NOMO-1 treated with dmso at 0.1 percent for 144 hours (cell line): ENCODE data around the gene CSMD2.
"Not testable (repeated sequence)": the region's sequence is repeated elsewhere in the genome, so short reads cannot be mapped to it uniquely, and the experiment has no call there.

Experiments
- DNase-seq: peaks from one replicate; lab custom pipeline; 2025; ENCODE audit not compliant: unreplicated experiment; lab: John Stamatoyannopoulos, UW

Gene CSMD2

DNA sequence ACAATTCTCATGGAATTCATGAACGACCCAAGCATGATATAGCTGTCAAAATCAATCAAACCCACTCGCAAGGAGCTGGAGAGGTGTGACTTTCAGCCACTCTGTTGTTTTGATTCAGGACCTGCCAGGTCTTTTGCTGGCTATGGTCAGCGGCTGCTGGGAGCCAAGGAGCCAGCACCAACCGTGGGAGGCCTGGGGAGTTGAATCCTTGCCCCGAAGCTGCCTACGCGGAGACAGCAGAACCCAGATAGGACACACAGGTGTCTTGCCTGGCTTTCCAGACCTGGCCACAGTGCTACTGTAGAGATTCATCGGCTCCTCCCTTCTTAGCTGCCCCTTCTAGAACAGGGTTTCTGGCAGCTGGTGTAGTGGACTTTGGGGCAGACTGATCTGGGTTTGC lies 649.9 kb downstream of the CSMD2 start:
- no peak for DNase-seq

DNA sequence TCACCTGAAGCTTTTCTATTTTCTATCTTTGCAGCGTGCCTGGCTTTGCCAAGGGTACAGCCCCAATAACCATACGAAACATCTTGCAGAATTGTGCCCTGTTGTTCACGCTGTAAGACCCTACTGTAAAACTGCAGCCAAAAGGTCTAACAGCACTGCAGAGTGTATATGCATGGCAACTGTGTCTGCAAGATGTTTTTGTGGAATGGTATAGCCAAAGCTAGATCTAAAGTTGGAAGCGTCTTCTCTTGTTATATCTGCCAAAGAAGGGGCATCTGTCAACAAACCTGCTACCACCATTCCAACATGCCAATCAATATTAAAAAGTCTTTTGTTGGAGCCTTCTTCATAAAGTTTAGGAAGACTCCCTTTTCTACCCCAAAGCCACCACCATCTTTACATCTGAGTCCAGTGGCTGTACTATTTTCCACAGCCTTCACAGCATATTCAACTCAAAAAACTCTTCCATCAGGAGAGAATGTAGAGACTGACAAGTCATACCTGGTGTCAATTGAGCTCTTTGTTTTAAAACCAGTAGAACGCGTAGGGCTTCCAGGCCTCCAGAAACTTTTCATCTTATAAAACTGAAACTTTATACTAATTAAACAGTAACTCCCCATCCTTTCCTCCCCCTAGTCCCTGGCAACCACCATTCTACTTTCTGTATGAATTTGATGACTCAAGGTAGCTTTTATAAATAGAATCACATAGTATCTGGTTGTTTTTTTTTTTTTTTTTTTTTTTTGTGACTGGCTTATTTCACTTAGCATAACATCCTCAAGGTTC lies 652.6 kb downstream of the CSMD2 start:
- DNase-seq: no peak

DNA sequence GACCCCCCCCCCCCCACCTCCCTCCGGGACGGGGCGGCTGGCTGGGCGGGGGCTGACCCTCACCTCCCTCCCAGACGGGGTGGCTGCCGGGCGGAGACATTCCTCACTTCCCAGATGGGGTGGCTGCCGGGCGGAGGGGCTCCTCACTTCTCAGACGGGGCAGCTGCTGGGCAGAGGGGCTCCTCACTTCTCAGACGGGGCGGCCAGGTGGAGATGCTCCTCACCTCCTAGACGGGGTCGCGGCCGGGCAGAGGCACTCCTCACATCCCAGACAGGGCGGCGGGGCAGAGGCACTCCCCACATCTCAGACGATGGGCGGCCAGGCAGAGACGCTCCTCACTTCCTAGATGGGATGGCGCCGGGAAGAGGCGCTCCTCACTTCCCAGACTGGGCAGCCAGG lies 655.8 kb downstream of the CSMD2 start:
- not testable (repeated sequence) for DNase-seq

DNA sequence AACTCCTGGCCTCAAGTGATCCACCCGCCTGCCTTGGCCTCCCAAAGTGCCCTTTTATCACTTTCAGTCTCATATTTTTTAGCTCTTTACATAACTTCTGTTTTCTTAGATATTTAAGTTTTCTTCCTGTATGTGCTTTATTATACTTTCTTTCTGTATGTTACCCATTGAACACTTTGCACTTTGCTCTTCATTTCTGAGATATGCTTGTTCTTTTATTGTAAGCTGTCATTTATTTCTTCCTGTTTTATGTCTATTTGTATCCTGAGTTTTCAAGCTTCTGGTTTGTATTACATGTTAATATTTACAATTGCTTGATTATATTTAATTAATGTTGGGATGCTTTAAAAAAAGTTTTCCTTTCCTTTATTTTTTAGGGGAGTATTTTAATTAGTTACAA lies 656.9 kb downstream of the CSMD2 start:
- no peak for DNase-seq

DNA sequence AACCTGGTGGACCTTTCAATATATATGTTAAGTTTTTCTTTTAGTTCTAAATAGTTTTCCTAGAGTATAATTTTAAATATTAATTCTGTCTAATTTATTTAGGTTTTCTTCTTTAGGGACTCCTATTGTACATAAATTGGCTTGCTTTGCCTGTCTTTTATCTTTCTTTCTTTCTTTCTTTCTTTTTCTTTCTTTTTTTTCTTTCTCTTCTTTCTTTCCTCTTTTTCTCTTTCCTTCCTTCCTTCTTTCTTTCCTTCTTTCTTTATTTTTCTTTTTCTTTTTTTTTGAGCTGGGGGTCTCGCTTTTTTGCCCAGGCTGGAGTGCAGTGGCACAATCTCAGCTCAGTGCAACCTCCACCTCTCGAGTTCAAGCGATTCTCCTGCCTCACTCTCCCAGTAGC lies 657.4 kb downstream of the CSMD2 start:
- DNase-seq: no peak

DNA sequence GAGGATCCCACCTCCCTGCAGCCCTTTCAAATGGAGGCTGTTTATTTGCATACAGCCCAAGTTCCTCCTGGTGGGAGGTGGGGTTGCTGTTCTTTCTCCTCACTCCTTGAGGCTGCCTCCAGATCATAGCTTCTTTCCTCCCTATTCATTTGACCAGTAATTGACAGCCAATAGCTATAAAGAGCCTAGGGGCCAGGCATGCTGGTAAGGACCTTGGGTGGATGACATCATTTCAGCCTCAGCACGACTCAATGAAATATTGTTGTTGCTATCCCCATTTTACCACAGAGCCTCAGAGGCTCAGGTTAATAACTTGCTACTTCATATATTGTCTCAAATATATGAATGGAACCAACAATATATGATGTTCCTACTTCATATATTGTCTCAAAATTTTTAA lies 661.5 kb downstream of the CSMD2 start:
- DNase-seq: no peak

DNA sequence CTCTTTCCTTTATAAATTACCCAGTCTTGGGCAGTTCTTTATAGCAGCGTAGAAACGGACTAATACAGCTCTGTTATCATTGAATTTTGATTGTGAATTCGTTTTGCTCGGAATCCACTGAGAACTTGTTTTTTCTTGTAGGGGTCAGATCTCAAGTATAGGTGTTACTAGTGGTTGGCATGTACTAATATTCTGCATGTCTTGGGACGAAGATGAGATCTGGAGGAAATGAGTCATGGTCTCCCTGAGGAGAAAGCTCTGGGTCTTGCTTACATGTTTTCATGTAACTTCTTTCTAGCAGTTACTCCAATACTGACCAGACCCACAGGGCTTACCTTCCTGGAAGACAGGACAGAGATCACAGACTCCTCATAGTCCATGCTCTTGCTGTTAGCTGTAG lies 662.3 kb downstream of the CSMD2 start:
- DNase-seq: no peak

DNA sequence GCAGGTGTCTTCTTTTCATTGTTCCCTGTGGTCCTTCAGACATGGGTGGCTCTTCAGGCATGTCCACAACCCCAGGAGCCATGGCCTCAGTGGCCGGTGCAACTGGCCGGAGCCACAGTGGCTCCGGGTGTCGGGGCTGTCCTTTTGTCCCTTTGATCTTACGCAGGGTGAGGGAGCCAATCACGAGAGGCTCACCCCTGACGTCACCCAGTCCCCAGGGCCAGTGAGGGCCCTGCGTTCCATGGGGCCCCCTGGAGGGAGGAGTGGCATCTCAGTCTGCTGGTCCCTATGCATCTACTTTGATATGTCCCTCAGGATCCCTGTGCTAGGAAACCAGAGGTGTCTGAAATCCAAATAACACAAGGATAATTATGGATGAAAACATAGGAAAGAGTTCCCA lies 663.3 kb downstream of the CSMD2 start:
- no peak for DNase-seq

DNA sequence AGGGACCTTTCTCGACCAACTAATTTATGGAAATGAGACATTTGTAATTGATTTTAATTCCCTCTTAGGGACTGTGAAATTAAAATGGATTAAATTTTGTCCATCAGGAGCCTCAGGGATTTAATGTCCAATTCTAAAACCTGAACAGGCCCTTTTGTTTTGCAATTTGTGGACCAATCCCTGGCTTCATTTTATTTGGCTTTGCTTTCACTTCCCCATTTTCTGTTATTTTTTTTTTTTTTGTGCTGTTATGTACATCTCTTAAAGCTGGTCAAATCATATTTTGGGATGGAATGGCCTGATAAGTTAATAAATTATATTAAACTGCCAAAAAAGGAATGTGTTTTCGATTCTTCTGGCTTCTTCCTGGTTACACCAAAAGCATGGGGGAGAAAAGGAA lies 663.7 kb downstream of the CSMD2 start:
- DNase-seq: peak; percentile 8

DNA sequence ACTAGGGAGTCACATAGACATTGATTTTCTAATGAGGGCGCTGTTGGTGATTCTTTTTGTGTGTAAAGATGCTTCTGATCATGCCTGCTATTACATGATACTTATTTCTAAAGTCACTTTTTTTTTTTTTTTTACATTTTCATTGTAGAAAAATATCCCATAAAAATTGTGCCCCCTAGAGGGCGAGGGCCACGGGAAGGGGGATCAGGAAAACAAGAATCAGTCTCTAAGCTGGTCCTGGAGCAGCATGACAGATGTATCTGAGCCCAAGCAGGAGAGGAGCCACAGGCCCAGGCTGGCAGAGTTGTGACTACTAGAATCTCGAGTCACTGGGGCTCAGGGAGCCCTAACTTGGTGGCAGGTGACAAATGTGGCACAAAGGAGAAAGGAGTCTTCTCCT lies 664.5 kb downstream of the CSMD2 start:
- DNase-seq: no peak

DNA sequence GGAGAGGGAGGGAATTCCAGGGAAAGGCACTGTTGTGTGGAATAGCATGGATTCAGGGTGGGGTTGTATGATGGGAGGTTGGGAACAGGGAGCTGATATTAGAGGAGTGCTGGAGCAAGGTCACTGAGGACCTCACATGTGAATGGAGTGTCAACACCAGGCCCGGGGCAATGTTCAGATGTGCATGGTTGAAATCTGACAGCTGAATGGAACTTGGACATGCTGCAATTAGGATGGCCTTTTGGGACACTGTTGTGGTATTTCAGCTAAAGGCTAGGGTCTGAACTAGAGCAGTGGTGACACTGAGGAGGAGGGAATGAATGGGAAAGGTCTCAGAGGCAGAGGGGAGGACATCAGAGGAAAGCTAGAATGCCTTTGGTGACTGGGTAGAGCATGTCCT lies 667.6 kb downstream of the CSMD2 start:
- DNase-seq: no peak

DNA sequence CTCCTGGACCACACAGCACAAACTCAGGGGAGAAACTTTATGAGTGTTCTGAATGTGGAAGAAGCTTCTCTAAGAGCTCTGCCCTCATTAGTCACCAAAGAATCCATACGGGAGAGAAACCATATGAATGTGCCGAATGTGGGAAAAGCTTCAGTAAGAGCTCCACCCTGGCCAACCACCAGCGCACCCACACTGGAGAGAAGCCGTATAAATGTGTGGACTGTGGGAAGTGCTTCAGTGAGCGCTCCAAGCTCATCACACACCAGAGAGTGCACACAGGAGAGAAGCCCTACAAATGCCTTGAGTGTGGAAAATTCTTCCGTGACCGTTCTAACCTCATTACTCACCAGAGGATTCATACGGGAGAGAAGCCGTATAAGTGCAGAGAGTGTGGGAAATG lies 670.1 kb downstream of the CSMD2 start:
- no peak for DNase-seq

DNA sequence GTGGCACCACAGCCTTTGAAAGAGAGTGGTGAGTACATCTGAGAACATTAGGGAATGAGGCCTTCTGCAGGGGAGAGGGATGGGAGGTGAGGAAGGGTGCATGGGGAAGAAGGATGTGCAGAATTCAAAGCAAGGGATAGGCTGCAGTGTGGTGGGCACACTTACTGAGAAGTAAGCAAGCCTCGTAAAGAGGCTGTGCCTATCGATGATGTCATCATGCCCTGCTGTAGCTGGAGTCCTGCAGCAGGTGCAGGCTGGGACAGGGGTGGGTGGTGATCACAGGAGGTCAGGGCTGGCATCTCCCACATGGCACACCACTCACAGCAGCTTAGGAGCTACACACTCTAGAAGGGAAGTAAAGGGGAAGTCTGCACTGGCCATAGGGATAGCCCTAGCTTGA lies 676.4 kb downstream of the CSMD2 start:
- DNase-seq: no peak

DNA sequence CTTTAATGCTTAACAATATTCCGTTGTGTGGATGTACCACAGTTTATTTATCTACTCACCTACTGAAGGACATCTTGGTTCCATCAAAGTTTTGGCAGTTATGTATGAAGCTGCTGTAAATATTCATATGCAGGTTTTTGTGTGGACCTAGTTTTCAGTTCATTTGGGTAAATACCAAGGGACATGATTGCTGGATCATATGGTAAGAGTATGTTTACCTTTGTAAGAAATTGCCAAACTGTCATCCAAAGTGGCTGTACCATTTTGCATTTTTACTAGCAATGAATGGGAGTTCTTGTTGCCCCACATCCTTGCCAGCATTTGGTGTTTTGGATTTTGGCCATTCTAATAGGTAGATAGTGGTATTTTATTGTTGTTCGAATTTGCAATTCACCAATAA lies 682.6 kb downstream of the CSMD2 start:
- DNase-seq: no peak

DNA sequence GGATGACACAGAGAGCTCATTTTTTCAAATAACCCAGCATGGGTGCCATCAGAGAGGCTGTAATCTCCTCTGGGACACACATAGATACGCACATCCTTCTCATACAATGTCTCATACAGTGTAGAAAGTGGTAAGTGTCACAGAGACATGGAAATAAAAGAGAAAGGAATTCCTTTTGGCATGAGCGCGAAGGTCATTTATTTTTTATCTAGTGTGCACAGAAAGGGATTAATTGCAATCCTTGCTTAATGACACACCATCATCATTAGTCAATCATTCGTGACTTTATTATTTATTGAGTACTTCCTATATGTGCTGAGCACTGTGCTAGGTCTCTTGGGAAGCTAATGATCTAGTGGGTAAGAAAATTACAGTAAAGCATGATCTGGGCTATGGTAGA lies 687.6 kb downstream of the CSMD2 start:
- DNase-seq: no peak

DNA sequence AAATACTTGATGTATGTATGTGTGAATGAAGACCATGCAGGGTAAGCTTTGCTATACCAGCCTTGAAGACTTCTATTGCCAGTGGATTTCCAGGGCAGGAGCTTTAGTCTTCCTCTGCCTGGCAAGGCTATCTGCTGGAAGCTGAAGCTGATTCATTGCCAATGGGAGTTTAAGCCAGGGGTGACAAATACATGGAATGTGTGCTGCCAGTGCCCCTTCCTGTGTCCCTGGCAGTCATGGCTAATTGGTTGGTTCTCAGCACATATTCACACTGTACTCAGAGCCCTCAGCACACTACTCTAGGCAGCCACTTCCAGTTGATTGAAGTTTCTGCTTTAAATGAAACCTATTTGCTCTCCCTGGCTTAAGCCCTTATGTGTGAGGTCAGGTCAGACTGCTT lies 691.1 kb downstream of the CSMD2 start:
- no peak for DNase-seq

DNA sequence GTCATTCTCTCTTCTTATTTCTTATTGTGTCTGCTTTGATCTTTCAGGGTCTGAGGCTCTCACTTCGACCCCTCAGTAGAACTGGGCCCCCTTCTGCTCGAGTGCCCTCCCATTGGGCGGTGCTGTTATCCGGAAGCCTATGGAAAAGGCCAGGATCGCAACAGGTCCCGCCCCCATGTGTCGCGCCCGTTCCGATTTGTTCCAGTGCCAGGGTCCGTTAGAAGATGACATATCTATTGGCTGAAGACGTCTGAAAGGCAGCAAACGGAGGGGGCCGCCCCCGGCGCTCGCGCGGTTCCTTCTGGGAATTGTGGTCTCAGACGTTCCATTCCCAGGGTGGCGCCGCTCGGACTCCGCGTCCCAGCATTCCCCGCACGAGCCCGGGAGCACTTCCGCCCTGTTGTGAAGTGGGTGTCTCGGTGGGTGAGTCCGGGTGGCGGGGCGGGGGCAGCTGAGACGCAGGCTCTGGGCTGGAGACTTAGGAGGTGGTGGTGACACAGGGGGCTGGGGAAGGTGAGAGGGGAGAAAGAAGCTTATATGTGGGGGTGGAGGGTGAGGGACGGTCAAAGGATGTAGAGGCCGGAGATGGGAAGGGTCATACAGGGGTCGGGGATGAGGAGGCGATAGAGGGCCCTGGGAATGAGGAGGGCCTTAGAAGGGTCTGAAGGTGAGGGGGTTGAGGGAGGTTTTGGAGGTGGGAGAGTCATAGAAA lies 692.6 kb downstream of the CSMD2 start, which contains the start of gene ZSCAN20:
Gene ZSCAN20, plus strand, starts transcription at position 377 of the 712 bp plus-strand sequence. CDS start 6,644 bp downstream, outside the sequence.
- peak; percentile 94 for DNase-seq

DNA sequence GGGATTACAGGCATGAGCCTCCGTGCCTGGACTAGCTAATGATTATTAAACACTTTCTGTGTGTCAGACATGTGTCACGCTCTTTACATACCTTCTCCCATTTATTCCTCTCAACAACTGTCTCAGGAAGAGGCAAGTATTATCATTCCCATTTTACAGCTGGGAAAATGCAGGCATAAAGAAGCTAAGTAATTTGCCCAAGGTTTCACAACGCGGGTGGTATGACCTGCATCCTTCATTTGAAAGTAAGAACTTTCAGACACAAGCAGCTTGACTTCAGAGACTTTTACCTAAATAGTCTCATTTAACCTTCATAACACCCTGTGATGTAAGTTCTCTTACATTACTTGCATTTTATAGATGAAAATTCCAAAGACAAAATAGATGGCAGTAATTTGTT lies 693.6 kb downstream of the CSMD2 start:
- DNase-seq: no peak

DNA sequence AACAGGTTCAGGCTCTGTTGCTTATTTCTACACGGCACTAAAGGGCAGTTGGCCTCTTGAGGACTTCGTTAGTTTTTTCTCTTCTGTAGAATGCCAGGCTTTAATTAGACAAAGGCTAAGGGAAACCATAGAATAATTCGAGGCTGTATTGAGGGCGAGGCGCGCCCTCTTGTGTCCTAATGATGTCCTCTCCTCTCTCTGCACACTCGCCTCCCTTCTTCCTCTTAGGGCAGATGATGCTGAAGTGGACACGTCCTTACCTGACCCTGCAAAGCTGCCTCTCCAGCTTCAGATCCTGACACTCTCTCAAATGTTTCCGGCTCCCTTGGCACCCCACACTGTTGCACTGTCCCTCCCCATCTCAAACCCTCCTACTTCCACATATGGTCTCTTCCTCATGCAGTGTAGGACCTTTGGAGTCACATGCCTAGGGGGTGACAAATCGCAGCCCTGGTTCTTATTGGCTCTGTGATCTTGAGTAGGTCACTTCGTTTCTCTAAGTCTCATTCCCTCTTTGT lies 694.5 kb downstream of the CSMD2 start:
- peak; percentile 83 for DNase-seq

DNA sequence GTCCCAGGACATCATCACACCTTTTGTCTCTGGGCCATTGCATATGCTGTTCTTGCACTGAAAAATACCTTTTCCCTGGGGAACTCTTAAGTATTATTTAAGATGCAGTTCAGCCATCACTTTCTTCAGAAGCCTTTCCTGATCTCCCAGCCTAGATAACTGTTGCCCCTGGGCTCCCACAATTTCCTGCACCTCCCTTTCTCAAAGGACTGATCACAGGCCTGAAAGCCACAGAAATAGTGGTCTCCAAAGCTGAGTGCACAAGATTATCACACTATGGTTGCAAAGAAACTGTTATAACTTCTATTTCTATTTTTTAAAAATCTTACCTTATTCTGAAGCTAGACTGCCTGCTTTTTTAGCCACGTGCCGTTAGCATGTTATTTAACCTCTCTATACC lies 695.3 kb downstream of the CSMD2 start:
- DNase-seq: no peak

DNA sequence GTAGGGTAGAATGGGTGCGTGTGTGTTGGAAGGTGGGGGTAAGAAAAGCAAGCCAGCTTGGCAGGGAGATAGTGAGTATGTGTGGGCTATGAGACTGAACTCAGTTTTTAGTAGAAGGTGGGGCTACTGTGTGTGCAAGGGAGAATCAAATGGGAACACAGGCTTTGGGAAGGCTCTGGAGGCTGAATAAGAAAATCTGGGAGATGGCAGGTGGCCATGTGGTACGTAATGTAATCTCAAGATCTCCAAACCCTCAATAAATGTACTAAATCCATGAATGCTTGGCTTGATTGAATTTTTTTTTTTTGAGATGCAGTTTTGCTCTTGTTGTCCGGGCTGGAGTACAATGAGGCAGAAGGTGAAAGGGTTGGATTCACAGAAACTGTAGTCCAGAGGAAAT lies 696.1 kb downstream of the CSMD2 start:
- no peak for DNase-seq

DNA sequence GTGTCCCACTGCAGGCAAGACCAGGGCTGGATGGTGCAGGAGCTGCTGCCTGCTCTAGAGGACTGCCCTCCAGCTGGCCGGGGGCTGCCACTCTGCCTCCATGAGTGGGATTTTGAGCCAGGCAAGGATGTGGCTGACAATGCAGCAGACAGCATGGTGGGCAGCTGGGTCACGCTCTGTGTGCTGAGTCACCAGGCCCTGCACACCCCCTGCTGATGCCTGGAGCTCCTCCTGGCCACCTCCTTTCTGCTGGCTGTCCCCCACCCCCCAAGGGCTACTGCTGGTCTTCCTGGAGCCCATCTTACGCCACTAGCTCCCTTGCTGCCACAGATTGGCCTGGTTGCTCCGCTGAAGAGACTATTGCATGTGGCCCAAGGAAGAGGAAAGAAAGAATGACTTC lies 696.5 kb downstream of the CSMD2 start:
- DNase-seq: no peak
